Cardiac ventricle fibroblast (primary cell): ENCODE results near the gene SFI1. TPM values are rescaled to one million over a fixed set of nuclear protein-coding genes. Genes with fewer than 3 reads are reported as not detected.

Source experiments
- total RNA-seq: library from RNA; depleted of rRNA; stranded (reverse); fragments of >200 nt; gene quantifications from 2 replicates; pipeline ENCODE4 v1.2.3, GENCODE V29; 2015

SFI1 gene, protein sequence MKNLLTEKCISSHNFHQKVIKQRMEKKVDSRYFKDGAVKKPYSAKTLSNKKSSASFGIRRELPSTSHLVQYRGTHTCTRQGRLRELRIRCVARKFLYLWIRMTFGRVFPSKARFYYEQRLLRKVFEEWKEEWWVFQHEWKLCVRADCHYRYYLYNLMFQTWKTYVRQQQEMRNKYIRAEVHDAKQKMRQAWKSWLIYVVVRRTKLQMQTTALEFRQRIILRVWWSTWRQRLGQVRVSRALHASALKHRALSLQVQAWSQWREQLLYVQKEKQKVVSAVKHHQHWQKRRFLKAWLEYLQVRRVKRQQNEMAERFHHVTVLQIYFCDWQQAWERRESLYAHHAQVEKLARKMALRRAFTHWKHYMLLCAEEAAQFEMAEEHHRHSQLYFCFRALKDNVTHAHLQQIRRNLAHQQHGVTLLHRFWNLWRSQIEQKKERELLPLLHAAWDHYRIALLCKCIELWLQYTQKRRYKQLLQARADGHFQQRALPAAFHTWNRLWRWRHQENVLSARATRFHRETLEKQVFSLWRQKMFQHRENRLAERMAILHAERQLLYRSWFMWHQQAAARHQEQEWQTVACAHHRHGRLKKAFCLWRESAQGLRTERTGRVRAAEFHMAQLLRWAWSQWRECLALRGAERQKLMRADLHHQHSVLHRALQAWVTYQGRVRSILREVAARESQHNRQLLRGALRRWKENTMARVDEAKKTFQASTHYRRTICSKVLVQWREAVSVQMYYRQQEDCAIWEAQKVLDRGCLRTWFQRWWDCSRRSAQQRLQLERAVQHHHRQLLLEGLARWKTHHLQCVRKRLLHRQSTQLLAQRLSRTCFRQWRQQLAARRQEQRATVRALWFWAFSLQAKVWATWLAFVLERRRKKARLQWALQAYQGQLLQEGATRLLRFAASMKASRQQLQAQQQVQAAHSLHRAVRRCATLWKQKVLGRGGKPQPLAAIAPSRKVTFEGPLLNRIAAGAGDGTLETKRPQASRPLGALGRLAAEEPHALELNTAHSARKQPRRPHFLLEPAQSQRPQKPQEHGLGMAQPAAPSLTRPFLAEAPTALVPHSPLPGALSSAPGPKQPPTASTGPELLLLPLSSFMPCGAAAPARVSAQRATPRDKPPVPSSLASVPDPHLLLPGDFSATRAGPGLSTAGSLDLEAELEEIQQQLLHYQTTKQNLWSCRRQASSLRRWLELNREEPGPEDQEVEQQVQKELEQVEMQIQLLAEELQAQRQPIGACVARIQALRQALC
- total RNA-seq, result 4.2 and 5.7 TPM in 2 replicates

DNA sequence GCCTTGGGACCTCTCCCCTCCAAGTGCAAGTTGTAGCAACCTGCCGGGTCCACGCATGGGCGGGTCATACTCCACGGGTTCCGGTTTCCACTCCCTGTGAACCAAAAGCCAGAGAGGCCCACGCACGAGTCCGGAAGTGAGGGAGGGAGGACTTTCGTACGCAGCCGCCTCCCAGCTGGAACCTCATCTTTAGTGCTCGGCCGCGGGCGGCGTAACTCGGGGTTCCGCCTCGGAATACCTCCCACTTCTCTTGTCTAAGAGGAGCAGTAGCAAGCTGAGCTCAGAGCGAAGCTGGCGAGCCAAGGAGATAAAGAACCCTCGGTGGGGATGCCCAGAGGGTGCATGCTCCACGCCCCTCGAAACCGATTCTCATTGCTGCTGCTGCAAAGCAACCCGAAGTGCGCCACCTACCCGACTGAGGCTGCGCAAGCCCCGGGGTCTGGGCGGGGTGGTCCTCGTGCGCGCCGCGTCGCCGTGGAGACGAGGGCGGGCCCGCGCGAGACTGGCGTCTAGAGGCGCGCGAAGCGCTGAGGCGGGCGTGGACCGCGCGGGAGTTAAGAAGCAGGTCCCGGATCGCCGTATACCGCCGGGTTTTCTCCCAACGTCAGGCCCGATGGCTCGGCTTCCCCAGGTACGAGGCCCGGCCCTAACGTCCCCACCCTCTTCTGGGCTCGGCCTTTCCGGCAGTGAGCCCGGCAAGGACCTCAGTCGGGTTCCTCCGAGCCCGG is at the start of gene SFI1:
TSS of gene SFI1 (plus strand) at position 530 of the 728 bp plus-strand sequence. CDS start 11,749 bp downstream, outside the sequence.

DNA sequence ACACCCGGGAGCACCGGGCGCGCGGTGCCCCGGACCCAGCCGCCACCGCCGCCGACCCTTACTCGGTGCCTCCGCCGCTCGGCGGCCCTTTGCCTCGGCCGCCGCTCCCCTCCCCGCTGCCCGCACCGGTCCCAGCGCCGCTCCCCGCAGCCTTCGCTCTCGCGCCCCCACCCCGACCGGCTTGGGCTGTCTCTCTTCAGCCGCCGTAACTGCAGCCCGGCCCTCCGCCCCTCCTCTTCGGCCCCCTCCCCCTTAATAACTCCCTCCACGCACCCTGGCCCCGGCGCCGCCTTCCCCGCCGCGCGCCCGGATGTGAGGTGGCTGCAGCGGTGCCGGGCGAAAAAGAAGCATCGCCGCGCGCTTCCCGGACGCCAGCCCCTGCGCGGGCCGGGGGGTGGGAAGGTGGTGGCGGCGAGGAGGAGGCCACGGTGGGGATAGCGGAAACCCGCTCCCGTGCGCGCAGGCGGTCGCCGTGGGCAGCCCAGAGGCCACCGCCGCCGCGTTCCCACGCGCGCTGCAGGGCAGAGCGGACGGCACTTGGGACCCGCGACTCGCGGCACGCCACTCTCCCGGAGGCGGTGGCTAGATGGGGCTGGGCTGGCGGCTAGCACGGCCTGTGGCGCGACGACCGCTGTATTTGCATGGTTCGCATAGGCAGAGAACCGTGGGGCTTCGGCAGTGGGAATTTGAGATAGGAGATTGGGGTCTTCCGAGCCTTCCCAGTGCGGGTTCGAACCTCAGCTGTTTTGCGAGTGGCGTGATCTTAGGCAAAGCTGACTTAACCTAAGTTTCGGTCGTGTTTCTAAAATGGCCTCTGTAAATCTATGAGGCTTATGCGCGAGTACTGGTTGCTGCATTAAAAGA is 6.5 kb upstream of the SFI1 start, which contains the start of gene EIF4ENIF1:
TSS of gene EIF4ENIF1 (minus strand) at position 211 of the 864 bp plus-strand sequence. CDS start 1,124 bp downstream, outside the sequence.

GRCh38 chr22:31661851-31662667 is 165.7 kb downstream of the SFI1 start, which contains the start of gene PISD:
Gene PISD (minus strand): TSS chr22:31662215. CDS start chr22:31662208, 7 bp downstream.

Other genes starting within 250 kb of the SFI1 start
- gene PIK3IP1, start 204.0 kb upstream of the SFI1 start, total RNA-seq, result 19.9 and 20.3 TPM in 2 replicates
- gene PATZ1, start 150.2 kb upstream of the SFI1 start, total RNA-seq, result 11.5 and 15.7 TPM in 2 replicates
- gene DRG1, start 96.9 kb upstream of the SFI1 start, total RNA-seq, result 43.3 and 65.2 TPM in 2 replicates
- 5.9 and 9.5 TPM in 2 replicates for gene EIF4ENIF1, start 6.7 kb upstream of the SFI1 start, total RNA-seq
- gene PISD, start 165.7 kb downstream of the SFI1 start, total RNA-seq, result 28.1 and 31.8 TPM in 2 replicates